ENCODE results near the gene FAM3D.

- TF ChIP-seq CTCF (IDR thresholded peaks at IDR 0.05) (no peak), EZH2 (IDR thresholded peaks at IDR 0.05) (no peak), EZH2phosphoT487 (IDR thresholded peaks at IDR 0.05) (no peak)
Observed at GRCh38 chr3:58633157-58633865, 33.3 kb downstream of the FAM3D start.
